NCI-H748 (cell line): ENCODE results near the gene TAF1B.

Experiments used
- DNase-seq: peaks from one replicate; lab custom pipeline; 2025; ENCODE audit not compliant: unreplicated experiment; lab: John Stamatoyannopoulos, UW

TAF1B gene

GRCh38 chr2:9843229-9844035 lies at the start of gene TAF1B:
Gene TAF1B (plus strand): TSS chr2:9843474. CDS start chr2:9843542, 68 bp downstream.
- DNase-seq, result peak; percentile 97

DNA sequence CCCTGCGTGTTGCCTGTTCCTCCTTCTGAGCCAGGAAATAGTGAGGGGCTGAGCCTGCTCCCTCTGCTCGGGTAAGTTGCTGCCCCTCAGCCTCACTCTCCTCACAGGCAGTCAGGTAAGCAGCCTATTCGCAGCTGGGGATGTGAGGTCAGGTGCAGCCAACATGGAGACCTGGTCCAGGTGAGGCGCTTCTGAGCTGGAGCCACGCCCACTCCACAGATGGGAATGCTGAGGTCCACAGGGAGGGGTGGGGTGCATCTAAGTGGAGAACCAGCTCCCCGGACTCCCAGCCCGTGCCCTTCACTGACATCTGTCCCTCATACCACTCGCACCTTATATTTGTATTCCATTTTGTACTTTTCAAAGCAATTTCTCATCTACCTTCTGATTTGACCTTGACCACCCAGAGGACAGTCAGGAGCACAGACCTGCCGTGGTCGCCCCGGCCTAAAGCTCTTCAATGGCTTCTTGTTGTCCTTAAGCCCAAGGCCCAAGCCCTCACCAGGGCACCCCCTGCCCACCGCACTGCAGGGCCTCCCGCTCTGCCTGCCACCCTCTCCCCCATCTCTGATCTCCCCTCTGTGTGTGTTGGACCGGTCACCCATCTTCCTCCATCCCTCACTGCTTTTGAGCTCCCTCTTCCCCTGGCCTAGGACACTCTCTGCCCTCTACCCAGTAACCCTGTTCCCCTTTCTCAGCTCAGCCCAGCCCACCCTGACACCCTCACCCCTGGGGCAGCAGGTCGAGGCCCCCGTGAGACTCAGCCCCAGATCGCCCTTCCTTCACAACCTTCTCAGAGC lies 49.2 kb upstream of the TAF1B start:
- DNase-seq, result no peak

DNA sequence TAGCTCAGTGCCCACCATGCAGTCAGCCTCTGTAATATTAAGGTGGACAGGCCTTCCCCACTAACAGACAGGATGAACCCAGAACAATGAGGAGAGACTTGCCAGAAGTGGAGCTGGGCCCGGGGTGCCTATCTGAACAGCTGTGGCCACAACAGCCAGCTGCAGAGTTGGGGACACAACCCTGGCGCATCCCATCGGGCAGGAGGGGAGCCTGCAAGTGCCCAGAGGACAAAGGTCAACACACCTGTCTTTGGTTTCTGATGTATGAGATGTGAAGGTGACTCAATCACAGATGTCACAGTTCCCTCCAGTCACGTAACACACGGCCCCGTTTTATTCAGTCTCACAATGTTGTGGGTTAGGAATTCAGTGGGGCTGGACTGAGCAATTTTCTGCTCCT lies 48.2 kb upstream of the TAF1B start:
- DNase-seq, result no peak

GRCh38 chr2:9796056-9797010 lies 46.9 kb upstream of the TAF1B start:
- no peak for DNase-seq

DNA sequence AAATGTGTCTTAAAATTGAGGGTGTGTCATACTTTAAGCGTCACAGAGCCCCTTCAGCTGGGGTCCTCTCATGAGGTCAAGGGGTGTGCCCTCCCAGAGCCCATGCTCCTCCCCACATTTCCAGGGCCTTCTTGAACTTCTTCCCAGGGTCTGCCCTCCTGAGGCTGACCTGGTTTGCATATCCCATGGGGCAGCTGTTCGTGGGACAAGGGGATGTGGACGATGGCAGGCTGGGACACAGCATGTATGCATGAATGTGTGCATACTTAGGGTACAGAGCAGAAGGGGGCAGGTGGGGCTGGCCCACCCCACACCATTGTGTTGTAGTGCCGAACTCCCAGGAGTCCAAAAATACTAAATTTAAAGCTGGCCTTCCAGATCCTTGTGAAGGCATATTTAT lies 46.2 kb upstream of the TAF1B start:
- no peak for DNase-seq

DNA sequence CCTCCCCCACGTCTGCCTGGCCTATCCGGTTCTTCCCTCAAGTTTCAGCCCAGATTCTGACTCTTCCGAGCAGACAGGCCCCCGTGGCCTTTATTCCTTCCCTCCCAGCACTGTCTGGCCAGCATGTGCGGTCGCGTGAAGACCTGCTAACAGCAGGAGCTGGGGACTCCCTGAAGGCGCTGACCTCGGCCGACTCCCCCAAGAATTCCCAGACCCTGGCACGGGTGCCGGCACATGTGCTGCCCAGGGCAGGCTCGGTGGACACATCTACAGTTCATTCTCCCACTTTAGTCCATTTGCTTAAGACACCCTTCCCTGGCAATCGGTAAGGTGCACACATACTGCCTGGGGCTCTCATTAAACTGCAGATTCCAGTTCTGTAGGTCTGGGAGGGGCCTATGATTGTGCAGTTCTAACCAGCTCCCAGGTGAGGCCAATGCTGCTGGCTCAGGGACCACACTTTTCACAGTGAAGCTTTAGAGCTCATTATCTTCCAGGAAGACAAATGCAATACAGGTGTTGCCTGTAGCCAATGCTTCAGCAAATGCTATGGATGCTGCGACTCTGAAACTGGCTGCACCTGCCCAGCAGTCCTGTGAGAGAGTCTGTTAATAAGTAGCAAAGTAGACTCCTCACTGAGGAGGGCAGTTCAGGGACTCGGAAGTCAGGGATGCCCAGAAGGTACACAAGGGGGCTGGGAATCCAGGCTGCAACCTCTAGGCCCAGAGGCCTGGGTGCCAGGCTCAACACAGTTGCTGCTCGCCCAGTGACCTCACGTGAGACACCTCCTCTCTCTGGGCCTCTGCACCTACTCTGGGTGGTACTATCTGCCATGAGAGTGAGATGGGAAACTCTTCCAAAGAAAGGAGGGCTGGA lies 45.4 kb upstream of the TAF1B start:
- no peak for DNase-seq

GRCh38 chr2:9799011-9799596 lies 44.2 kb upstream of the TAF1B start:
- DNase-seq, result no peak

DNA sequence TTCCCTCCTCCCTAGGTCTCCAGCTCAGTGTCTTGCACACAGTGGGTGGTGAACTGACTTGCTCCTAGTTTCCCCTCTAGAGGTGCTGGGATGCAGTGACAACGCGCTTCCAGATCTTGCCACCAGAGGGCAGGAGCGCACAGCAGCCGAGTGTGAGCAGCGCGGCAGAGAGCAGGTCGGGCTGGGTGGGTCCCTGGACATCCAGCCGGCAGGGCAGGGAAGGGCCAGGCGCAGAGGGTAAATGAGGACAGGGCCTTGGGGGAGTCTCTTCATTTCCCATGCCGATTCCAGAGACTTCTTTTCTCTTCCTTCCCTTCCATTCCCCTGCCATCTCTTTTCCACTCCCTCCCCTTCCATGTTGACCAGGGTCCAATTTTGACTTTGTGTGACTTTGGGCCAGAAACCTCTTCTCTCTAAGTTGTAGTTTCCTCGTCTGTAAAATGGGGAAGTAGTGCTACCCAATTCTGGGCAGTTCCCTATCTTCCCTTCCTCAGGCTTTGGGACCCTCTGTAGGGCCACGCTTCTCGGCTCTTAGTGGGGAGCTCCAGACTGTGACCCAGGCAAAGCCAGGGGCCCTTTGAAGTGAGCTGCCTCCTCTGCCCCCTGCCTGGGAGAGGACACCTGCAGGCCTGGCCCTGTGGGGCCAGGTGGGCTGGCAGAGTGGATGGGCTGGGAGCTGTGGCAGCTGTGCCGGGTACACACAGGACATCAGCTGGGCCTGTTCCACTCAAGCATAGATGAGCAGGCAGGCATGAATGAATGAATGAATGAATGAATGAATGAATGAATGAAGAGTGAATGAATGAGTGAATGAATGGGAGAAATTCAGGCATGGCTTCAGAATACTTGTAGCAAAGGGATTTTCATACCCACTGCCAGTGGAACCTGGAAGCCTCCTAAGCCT lies 43.3 kb upstream of the TAF1B start:
- peak; percentile 76 for DNase-seq

GRCh38 chr2:9800639-9800974 lies 42.7 kb upstream of the TAF1B start:
- no peak for DNase-seq

- DNase-seq, result no peak
Observed at GRCh38 chr2:9800975-9801726, 42.1 kb upstream of the TAF1B start.

- DNase-seq, result no peak
Observed at GRCh38 chr2:9802576-9802993, 40.7 kb upstream of the TAF1B start.

DNA sequence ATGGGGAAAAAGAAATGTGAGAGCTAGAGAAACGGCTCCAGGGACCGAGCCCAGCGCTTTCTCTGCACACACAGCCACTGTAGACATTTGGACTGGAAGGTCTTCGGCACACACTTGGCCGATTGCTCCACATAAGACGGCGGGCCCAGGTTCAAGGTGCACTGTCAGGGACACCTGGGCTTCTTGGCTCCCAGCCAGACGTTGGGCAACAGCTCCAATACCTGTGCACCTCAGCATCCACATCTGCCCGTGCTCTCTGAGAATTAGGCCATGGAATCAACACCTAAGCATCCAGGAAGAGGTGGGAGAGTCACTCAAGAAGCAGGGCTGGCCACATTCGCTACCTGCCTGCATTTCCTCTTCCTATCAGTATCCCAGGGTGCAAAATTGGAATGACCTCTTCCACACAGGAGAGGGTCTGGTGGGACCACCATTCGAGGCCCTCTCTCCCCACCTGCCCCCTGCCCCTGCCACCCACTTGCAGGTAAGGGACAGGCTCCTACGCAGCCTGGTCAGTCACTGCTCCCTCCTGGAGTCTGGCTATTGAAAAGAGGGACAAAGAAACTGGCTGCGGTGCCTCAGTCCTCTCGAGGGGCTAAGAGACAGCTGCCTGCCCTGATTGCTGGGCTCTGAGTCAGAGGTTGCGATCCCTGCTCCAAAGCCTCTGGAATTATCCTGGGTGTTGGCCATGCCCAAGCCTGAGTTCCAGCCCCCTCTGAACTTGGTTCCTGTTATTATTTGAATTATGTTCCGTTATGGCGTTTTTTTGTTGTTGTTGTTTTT lies 40.1 kb upstream of the TAF1B start:
- no peak for DNase-seq

GRCh38 chr2:9805435-9806297 lies 37.6 kb upstream of the TAF1B start:
- DNase-seq, result no peak

- no peak for DNase-seq
Observed at GRCh38 chr2:9806298-9806610, 37.0 kb upstream of the TAF1B start.

- DNase-seq, result no peak
Observed at GRCh38 chr2:9806656-9807055, 36.6 kb upstream of the TAF1B start.

DNA sequence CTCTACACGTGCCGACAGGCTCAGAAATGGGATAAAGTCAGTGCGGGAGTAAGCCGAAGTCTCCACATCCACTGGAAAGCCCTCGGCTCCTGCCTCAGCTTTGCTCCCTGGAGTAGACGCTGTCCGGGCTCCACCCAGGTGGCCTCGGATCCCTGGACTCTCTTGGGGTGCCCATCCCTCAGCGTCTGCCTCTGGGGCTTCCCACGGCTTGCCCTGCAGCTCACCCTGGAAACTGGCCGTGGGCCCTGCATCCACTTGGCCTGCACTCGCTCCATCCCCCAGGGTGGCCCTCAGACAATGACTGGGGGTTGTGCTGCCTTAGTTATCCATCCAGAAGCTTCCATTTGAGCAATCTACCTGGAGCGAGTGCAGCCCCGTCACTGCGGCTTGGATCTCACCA lies 36.2 kb upstream of the TAF1B start:
- DNase-seq, result no peak
